KMS-11 (cell line): ENCODE data around the gene KRTAP10-11.

ENCODE experiments used
- H2AFZ ChIP-seq: fragments of 200-600 bp; sonication (generic); 2 replicates; pipeline ENCODE4 v1.6.1; 2016; ENCODE audit warnings: antibody characterized with exemption, mixed run types, low read depth
- H3K27ac ChIP-seq: fragments of 200-600 bp; sonication (generic); 2 replicates; pipeline ENCODE4 v1.6.1; 2016; ENCODE audit warnings: mild to moderate bottlenecking, mixed run types
- H3K27me3 ChIP-seq: fragments of 200-600 bp; sonication (generic); 2 replicates; pipeline ENCODE4 v1.6.1; 2017; ENCODE audit warnings: mild to moderate bottlenecking, low read depth, mixed run types, moderate library complexity; ENCODE audit not compliant: insufficient read depth
- H3K36me3 ChIP-seq: fragments of 200-600 bp; sonication (generic); 2 replicates; pipeline ENCODE4 v1.6.1; 2017; ENCODE audit warnings: mild to moderate bottlenecking, mixed run types; ENCODE audit not compliant: insufficient read depth
- H3K4me1 ChIP-seq: fragments of 200-600 bp; sonication (generic); 2 replicates; pipeline ENCODE4 v1.6.1; 2016; ENCODE audit warnings: mild to moderate bottlenecking, low read depth, mixed run types; ENCODE audit not compliant: poor library complexity, severe bottlenecking
- H3K4me2 ChIP-seq: fragments of 200-600 bp; sonication (generic); 2 replicates; pipeline ENCODE4 v1.7.0; 2016; ENCODE audit warnings: mild to moderate bottlenecking, mixed run types
- H3K4me3 ChIP-seq: fragments of 200-600 bp; sonication (generic); IDR thresholded peaks from 2 replicates; pipeline ENCODE4 v1.6.1; 2017; ENCODE audit warnings: low read depth, low read length, mixed read lengths; ENCODE audit not compliant: insufficient read depth
- H3K79me2 ChIP-seq: fragments of 200-600 bp; sonication (generic); 2 replicates; pipeline ENCODE4 v1.6.1; 2016; ENCODE audit warnings: low read depth, mixed run types; ENCODE audit not compliant: insufficient read depth
- H3K9ac ChIP-seq: fragments of 200-600 bp; sonication (generic); 2 replicates; pipeline ENCODE4 v1.6.1; 2016; ENCODE audit warnings: mild to moderate bottlenecking, mixed run types
- H4K20me1 ChIP-seq: fragments of 200-600 bp; sonication (generic); 2 replicates; pipeline ENCODE4 v1.6.1; 2016; ENCODE audit warnings: mild to moderate bottlenecking, mixed run types; ENCODE audit not compliant: insufficient read depth
- CTCF ChIP-seq: fragments of 200-600 bp; sonication (generic); conservative IDR thresholded peaks from 2 replicates; pipeline ENCODE4 v1.6.1; 2017; ENCODE audit warnings: low read depth, mild to moderate bottlenecking, antibody characterized with exemption, low read length, moderate library complexity, mixed read lengths

The KRTAP10-11 gene

GRCh38 chr21:44695184-44695583 lies 49.0 kb downstream of the KRTAP10-11 start:
- H4K20me1 ChIP-seq: no peaks in the 10 kb centered on the region
- no peaks in the 10 kb centered on the region for H3K36me3 ChIP-seq
- no peak overlapping the region for H2AFZ ChIP-seq
- H3K4me3 ChIP-seq: no peak overlapping the region
- no peak overlapping the region for H3K27ac ChIP-seq
- H3K4me2 ChIP-seq: no peak overlapping the region
- no peak overlapping the region for H3K9ac ChIP-seq
- no peak for TF ChIP-seq CTCF
- no peaks in the 10 kb centered on the region for H3K79me2 ChIP-seq
- no peaks in the 10 kb centered on the region for H3K4me1 ChIP-seq
- H3K27me3 ChIP-seq: peaks cover 71% of the 10 kb centered on the region

GRCh38 chr21:44695641-44696040 lies 49.4 kb downstream of the KRTAP10-11 start:
- Histone ChIP-seq H3K36me3 (no peaks in the 10 kb centered on the region), H3K4me2 (no peak overlapping the region), H3K9ac (no peak overlapping the region), H3K27me3 (peaks cover 76% of the 10 kb centered on the region), H3K4me3 (no peak overlapping the region), H3K27ac (no peak overlapping the region), H3K79me2 (no peaks in the 10 kb centered on the region), H2AFZ (no peak overlapping the region), H4K20me1 (no peaks in the 10 kb centered on the region), H3K4me1 (no peaks in the 10 kb centered on the region)
- TF ChIP-seq CTCF: no peak

GRCh38 chr21:44696572-44696971 lies 50.4 kb downstream of the KRTAP10-11 start:
- Histone ChIP-seq H2AFZ (no peak overlapping the region), H3K79me2 (no peaks in the 10 kb centered on the region), H3K4me1 (no peaks in the 10 kb centered on the region), H3K9ac (no peak overlapping the region), H4K20me1 (no peaks in the 10 kb centered on the region), H3K4me2 (no peak overlapping the region), H3K4me3 (no peak overlapping the region), H3K36me3 (no peaks in the 10 kb centered on the region), H3K27me3 (peaks cover 82% of the 10 kb centered on the region), H3K27ac (no peak overlapping the region)
- TF ChIP-seq CTCF: no peak
